H9 (cell line): ENCODE measurements around the gene DERA. TPM values are rescaled to one million over a fixed set of nuclear protein-coding genes. Genes with fewer than 3 reads are reported as not detected.

Source experiments
- DNase-seq: peaks from one replicate; pipeline ENCODE4 v3.0.0-alpha.2; 2017
- H2AFZ ChIP-seq: one replicate; pipeline ENCODE4 v1.6.1; 2013; ENCODE audit warnings: mild to moderate bottlenecking, low read length, control low read depth, moderate library complexity
- H2AK5ac ChIP-seq: 2 replicates; pipeline ENCODE4 v1.6.1; 2013; ENCODE audit warnings: low read length, control low read depth, mixed read lengths; ENCODE audit not compliant: insufficient read length
- H2BK120ac ChIP-seq: one replicate; pipeline ENCODE4 v1.6.1; 2013; ENCODE audit warnings: low read depth, mild to moderate bottlenecking, low read length, control low read depth, inconsistent platforms; ENCODE audit not compliant: poor library complexity, severe bottlenecking
- H2BK12ac ChIP-seq: 2 replicates; pipeline ENCODE4 v1.6.1; 2013; ENCODE audit warnings: low read length, control low read depth, mixed read lengths, low read depth; ENCODE audit not compliant: insufficient read length
- H2BK15ac ChIP-seq: 2 replicates; pipeline ENCODE4 v1.6.1; 2013; ENCODE audit warnings: low read depth, low read length, control low read depth
- H2BK20ac ChIP-seq: one replicate; pipeline ENCODE4 v1.6.1; 2013; ENCODE audit warnings: low read depth, mild to moderate bottlenecking, low read length, control low read depth, inconsistent platforms; ENCODE audit not compliant: poor library complexity, severe bottlenecking
- H2BK5ac ChIP-seq: 2 replicates; pipeline ENCODE4 v1.6.1; 2013; ENCODE audit warnings: low read length, control low read depth, mixed read lengths; ENCODE audit not compliant: insufficient read length
- H3K14ac ChIP-seq: 2 replicates; pipeline ENCODE4 v1.6.1; 2013; ENCODE audit warnings: low read length, control low read depth; ENCODE audit not compliant: insufficient read depth
- H3K18ac ChIP-seq: 2 replicates; pipeline ENCODE4 v1.6.1; 2013; ENCODE audit warnings: low read depth, mild to moderate bottlenecking, mixed read lengths, low read length, control low read depth; ENCODE audit not compliant: insufficient read length
- H3K23ac ChIP-seq: 2 replicates; pipeline ENCODE4 v1.6.1; 2013; ENCODE audit warnings: low read length, control low read depth, mixed read lengths, low read depth; ENCODE audit not compliant: insufficient read length
- H3K23me2 ChIP-seq: 2 replicates; pipeline ENCODE4 v1.6.1; 2013; ENCODE audit warnings: low read depth, mild to moderate bottlenecking, mixed read lengths, low read length, control low read depth; ENCODE audit not compliant: insufficient read length, poor library complexity, severe bottlenecking
- H3K27ac ChIP-seq: 2 replicates; pipeline ENCODE4 v1.5.1; 2013; ENCODE audit warnings: low read length, control low read depth, mixed read lengths, low read depth; ENCODE audit not compliant: insufficient read length
- H3K27me3 ChIP-seq: 2 replicates; pipeline ENCODE4 v1.6.1; 2013; ENCODE audit warnings: low read length, control low read depth, inconsistent platforms; ENCODE audit not compliant: insufficient read depth
- H3K4ac ChIP-seq: 2 replicates; pipeline ENCODE4 v1.6.1; 2013; ENCODE audit warnings: low read depth, mild to moderate bottlenecking, control low read depth, inconsistent platforms, low read length, moderate library complexity
- H3K4me1 ChIP-seq: 2 replicates; pipeline ENCODE4 v1.6.1; 2013; ENCODE audit warnings: low read length, control low read depth, inconsistent platforms; ENCODE audit not compliant: insufficient read depth
- H3K4me2 ChIP-seq: 2 replicates; pipeline ENCODE4 v1.6.1; 2013; ENCODE audit warnings: low read length, control low read depth, mixed read lengths; ENCODE audit not compliant: insufficient read length, insufficient read depth
- H3K56ac ChIP-seq: 2 replicates; pipeline ENCODE4 v1.6.1; 2013; ENCODE audit warnings: low read depth, mild to moderate bottlenecking, mixed read lengths, low read length, control low read depth; ENCODE audit not compliant: insufficient read length
- H3K79me1 ChIP-seq: 2 replicates; pipeline ENCODE4 v1.6.1; 2013; ENCODE audit warnings: low read depth, mild to moderate bottlenecking, moderate library complexity, low read length, control low read depth, inconsistent platforms; ENCODE audit not compliant: insufficient read depth, poor library complexity, severe bottlenecking
- H3K79me2 ChIP-seq: 2 replicates; pipeline ENCODE4 v1.6.1; 2013; ENCODE audit warnings: low read length, control low read depth, inconsistent platforms; ENCODE audit not compliant: insufficient read depth
- H3K9ac ChIP-seq: 2 replicates; pipeline ENCODE4 v1.6.1; 2013; ENCODE audit warnings: low read length, control low read depth, mixed read lengths; ENCODE audit not compliant: insufficient read length; ENCODE audit errors: extremely low read depth
- H3K9me3 ChIP-seq: one replicate; pipeline ENCODE4 v1.6.1; 2013; ENCODE audit warnings: low read depth, low read length, inconsistent platforms; ENCODE audit not compliant: control insufficient read depth
- H3T11ph ChIP-seq: one replicate; pipeline ENCODE4 v1.6.1; 2013; ENCODE audit warnings: mild to moderate bottlenecking, low read length, control low read depth, inconsistent platforms
- H4K20me1 ChIP-seq: one replicate; pipeline ENCODE4 v1.6.1; 2013; ENCODE audit not compliant: control insufficient read depth, insufficient read length, insufficient read depth
- H4K5ac ChIP-seq: 2 replicates; pipeline ENCODE4 v1.6.1; 2013; ENCODE audit warnings: low read depth, mild to moderate bottlenecking, mixed read lengths, low read length, control low read depth; ENCODE audit not compliant: insufficient read length
- H4K8ac ChIP-seq: replicated peaks from 2 replicates; pipeline ENCODE4 v1.6.1; 2013; ENCODE audit warnings: low read length, control low read depth, mixed read lengths, low read depth; ENCODE audit not compliant: insufficient read length
- H4K91ac ChIP-seq: 2 replicates; pipeline ENCODE4 v1.6.1; 2013; ENCODE audit warnings: low read depth, mild to moderate bottlenecking, moderate library complexity, mixed read lengths, low read length, control low read depth; ENCODE audit not compliant: insufficient read length
- H3K27ac Mint-ChIP-seq, 3 experiments: 2 replicates in 2 of 3; 3 replicates in 1 of 3; pipeline ENCODE4 v1.8.0; 2020 to 2021; ENCODE audit warnings: mixed read lengths in 3 of 3, mild to moderate bottlenecking in 1 of 3, moderate library complexity in 1 of 3
- H3K27me3 Mint-ChIP-seq: 2 replicates; pipeline ENCODE4 v1.8.0; 2021; ENCODE audit warnings: low read depth, mild to moderate bottlenecking, moderate library complexity, mixed read lengths
- H3K36me3 Mint-ChIP-seq, 3 experiments: 2 replicates in 2 of 3; 3 replicates in 1 of 3; pipeline ENCODE4 v1.8.0; 2020 to 2021; ENCODE audit warnings: low read depth in 3 of 3, mixed read lengths in 3 of 3; ENCODE audit not compliant: insufficient read depth in 1 of 3
- H3K4me1 Mint-ChIP-seq, 2 experiments: 2 replicates each; pipeline ENCODE4 v1.8.0; 2020; ENCODE audit warnings: mixed read lengths in 2 of 2
- H3K4me3 Mint-ChIP-seq, 2 experiments: 2 replicates in 1 of 2; 3 replicates in 1 of 2; pipeline ENCODE4 v1.8.0; 2020 to 2021; ENCODE audit warnings: mild to moderate bottlenecking in 2 of 2, mixed read lengths in 2 of 2, moderate library complexity in 1 of 2
- H3K9me3 Mint-ChIP-seq, 2 experiments: 2 replicates in 1 of 2; 3 replicates in 1 of 2; pipeline ENCODE4 v1.8.0; 2020; ENCODE audit warnings: mild to moderate bottlenecking in 2 of 2, mixed read lengths in 2 of 2, moderate library complexity in 1 of 2
- CTCF ChIP-seq: fragments of 200-600 bp; sonication (generic); conservative IDR thresholded peaks from 3 replicates; pipeline ENCODE4 v1.8.0; 2021; ENCODE audit warnings: antibody characterized with exemption, mild to moderate bottlenecking
- WGBS: extraction: QIAGEN DNeasy Blood & Tissue Kit; methylation state at CpG from one replicate; pipeline ENCODE4 v1.1.7; 2013; ENCODE audit warnings: missing lambda C conversion rate, low lambda C conversion rate, mixed read lengths; ENCODE audit not compliant: insufficient read length; ENCODE audit errors: extremely low coverage; 5-methylcytosine and 5-hydroxymethylcytosine counted together
- total RNA-seq: library from RNA; stranded (reverse); gene quantifications from 2 replicates; pipeline ENCODE4 v1.2.1, GENCODE V29; 2021

Gene DERA
- total RNA-seq, 1 experiment from 2014 or later: 20.9 TPM

GRCh38 chr12:15977999-15978951, 67.1 kb downstream of the DERA start:
- DNase-seq: no peak
- Histone ChIP-seq H4K20me1 (no peaks in the 10 kb centered on the region), H3K4me1 (peaks cover 1% of the 10 kb centered on the region; the same call in 1 of the 2 replicates), H3K14ac (no peak overlapping the region), H2BK12ac (no peak overlapping the region), H2AFZ (no peak overlapping the region), H2BK5ac (no peak overlapping the region), H2BK120ac (no peak overlapping the region), H2BK20ac (no peak overlapping the region), H3K27ac (no peak overlapping the region), H3K4ac (no peak overlapping the region), H3K27me3 (no peaks in the 10 kb centered on the region), H3T11ph (no peak overlapping the region), H3K9me3 (no peaks in the 10 kb centered on the region), H3K56ac (no peak overlapping the region), H3K79me2 (no peaks in the 10 kb centered on the region), H3K4me2 (no peak overlapping the region), H4K8ac (no peak overlapping the region), H3K23ac (no peak overlapping the region), H3K79me1 (no peaks in the 10 kb centered on the region), H2BK15ac (no peak overlapping the region), H3K9ac (no peak overlapping the region), H3K23me2 (no peaks in the 10 kb centered on the region), H3K18ac (no peak overlapping the region), H4K5ac (no peak overlapping the region), H4K91ac (no peak overlapping the region), H2AK5ac (no peak overlapping the region)
- Mint-ChIP-seq H3K4me3 (no peak overlapping the region), H3K4me1 (peaks cover 13 to 14% of the 10 kb centered on the region in 2 experiments), H3K27ac (0 out of 7 replicates have a peak overlapping the region, but pooled peaks of 1 of the 3 experiments have one; percentile 5), H3K36me3 (peaks cover 0 to 2% (median 0%) of the 10 kb centered on the region in 3 experiments; a peak in 2 of 7 replicates), H3K27me3 (no peaks in the 10 kb centered on the region), H3K9me3 (no peaks in the 10 kb centered on the region)
- no CpG with 5 or more reads among the region's 7 CpGs for WGBS
- TF ChIP-seq CTCF: no peak
